Trophoblast cell (in vitro differentiated cells and primary cell): ENCODE measurements around the gene LRPPRC.

Experiments
- DNase-seq, 2 donors: peaks; one replicate each; pipeline ENCODE4 v3.0.0-alpha.2; 2016
- H2AFZ ChIP-seq: 2 replicates; pipeline ENCODE4 v1.6.1; 2013; ENCODE audit warnings: low read length, moderate library complexity, mild to moderate bottlenecking; ENCODE audit not compliant: insufficient read depth, poor library complexity
- H2AK5ac ChIP-seq: 2 replicates; pipeline ENCODE4 v1.6.1; 2013; ENCODE audit warnings: mild to moderate bottlenecking, low read length
- H2BK120ac ChIP-seq: 2 replicates; pipeline ENCODE4 v1.6.1; 2013; ENCODE audit warnings: low read length, mild to moderate bottlenecking, moderate library complexity; ENCODE audit not compliant: insufficient read depth, poor library complexity
- H2BK12ac ChIP-seq: 2 replicates; pipeline ENCODE4 v1.6.1; 2013; ENCODE audit warnings: mild to moderate bottlenecking, low read length, moderate library complexity
- H2BK5ac ChIP-seq: 2 replicates; pipeline ENCODE4 v1.6.1; 2013; ENCODE audit warnings: low read length, low read depth, moderate library complexity, mild to moderate bottlenecking; ENCODE audit not compliant: poor library complexity
- H3K14ac ChIP-seq: 2 replicates; pipeline ENCODE4 v1.6.1; 2013; ENCODE audit warnings: mild to moderate bottlenecking, low read length
- H3K18ac ChIP-seq: 2 replicates; pipeline ENCODE4 v1.6.1; 2013; ENCODE audit warnings: mild to moderate bottlenecking, low read length
- H3K23ac ChIP-seq: 2 replicates; pipeline ENCODE4 v1.6.1; 2013; ENCODE audit warnings: low read length
- H3K27ac ChIP-seq: 2 replicates; pipeline ENCODE4 v1.5.1; 2013; ENCODE audit warnings: low read depth, mild to moderate bottlenecking, inconsistent platforms, low read length, moderate library complexity
- H3K27me3 ChIP-seq: 2 replicates; pipeline ENCODE4 v1.6.1; 2013; ENCODE audit warnings: inconsistent platforms, mild to moderate bottlenecking, low read length, moderate library complexity; ENCODE audit not compliant: insufficient read depth
- H3K36me3 ChIP-seq, 2 experiments: 1 replicate in 1 of 2; 2 replicates in 1 of 2; pipeline ENCODE4 v1.6.1; 2013; ENCODE audit warnings: low read length in 2 of 2, mild to moderate bottlenecking in 2 of 2, moderate library complexity in 1 of 2; ENCODE audit not compliant: insufficient read depth in 2 of 2, control insufficient read depth in 1 of 2
- H3K4ac ChIP-seq: 2 replicates; pipeline ENCODE4 v1.6.1; 2013; ENCODE audit warnings: low read depth, mild to moderate bottlenecking, low read length, moderate library complexity
- H3K4me1 ChIP-seq, 2 experiments: 1 replicate in 1 of 2; 2 replicates in 1 of 2; pipeline ENCODE4 v1.6.1; 2013; ENCODE audit warnings: low read length in 2 of 2, mild to moderate bottlenecking in 2 of 2, moderate library complexity in 1 of 2; ENCODE audit not compliant: insufficient read depth in 2 of 2, control insufficient read depth in 1 of 2
- H3K4me2 ChIP-seq: 2 replicates; pipeline ENCODE4 v1.6.1; 2013; ENCODE audit warnings: inconsistent platforms, mild to moderate bottlenecking, low read length, moderate library complexity
- H3K4me3 ChIP-seq: 2 replicates; pipeline ENCODE4 v1.5.1; 2013; ENCODE audit warnings: mild to moderate bottlenecking, low read depth, low read length, inconsistent platforms
- H3K79me1 ChIP-seq: one replicate; pipeline ENCODE4 v1.6.1; 2013; ENCODE audit warnings: low read length
- H3K79me2 ChIP-seq: 2 replicates; pipeline ENCODE4 v1.6.1; 2013; ENCODE audit warnings: low read length, mild to moderate bottlenecking; ENCODE audit not compliant: control insufficient read depth, insufficient read depth, poor library complexity
- H3K9ac ChIP-seq: 2 replicates; pipeline ENCODE4 v1.6.1; 2013; ENCODE audit warnings: mild to moderate bottlenecking, low read length
- H3K9me3 ChIP-seq: 2 replicates; pipeline ENCODE4 v1.6.1; 2013; ENCODE audit warnings: low read depth, mild to moderate bottlenecking, control low read depth, inconsistent platforms, low read length; ENCODE audit not compliant: insufficient read depth
- H4K12ac ChIP-seq: 2 replicates; pipeline ENCODE4 v1.6.1; 2013; ENCODE audit warnings: low read depth, mild to moderate bottlenecking, low read length, moderate library complexity
- H4K8ac ChIP-seq: 2 replicates; pipeline ENCODE4 v1.6.1; 2013; ENCODE audit warnings: low read depth, mild to moderate bottlenecking, low read length, moderate library complexity
- H4K91ac ChIP-seq: one replicate; pipeline ENCODE4 v1.6.1; 2013; ENCODE audit warnings: low read depth, mild to moderate bottlenecking, low read length, moderate library complexity
- WGBS: extraction: QIAGEN DNeasy Blood & Tissue Kit; methylation state at CpG from one replicate; pipeline ENCODE4 v1.1.7; 2013; ENCODE audit warnings: missing lambda C conversion rate; ENCODE audit not compliant: insufficient read length, insufficient coverage; ENCODE audit errors: extremely low coverage; 5-methylcytosine and 5-hydroxymethylcytosine counted together

The LRPPRC gene

GRCh38 chr2:43942881-43943280 lies 52.9 kb downstream of the LRPPRC start:
- no peaks in the 10 kb centered on the region for H3K27me3 ChIP-seq
- no peak overlapping the region for H3K4ac ChIP-seq
- no CpG with 5 or more reads among the region's 1 CpG for WGBS

DNA sequence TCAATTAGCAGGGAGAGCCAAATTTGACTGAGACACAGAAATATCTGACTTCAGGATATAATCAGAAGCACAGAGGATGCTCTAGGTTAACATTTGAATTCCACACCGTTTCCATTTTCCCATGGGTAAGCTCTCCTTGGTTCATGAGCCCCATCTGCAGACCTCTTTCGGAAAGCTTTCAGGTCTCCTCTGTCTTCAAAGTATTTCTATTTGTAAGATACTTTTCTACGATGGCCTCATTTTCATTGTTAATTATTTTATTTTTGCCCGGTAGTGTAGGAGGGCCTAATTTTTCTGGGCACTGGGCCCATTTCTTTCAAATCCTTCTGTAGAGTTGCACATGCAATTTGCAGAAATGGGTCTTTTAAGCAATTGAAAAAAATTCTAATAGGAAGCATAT lies 53.8 kb downstream of the LRPPRC start:
- no peak overlapping the region for H2BK120ac ChIP-seq
- no peak overlapping the region for H2AFZ ChIP-seq
- H3K4me2 ChIP-seq: no peak overlapping the region
- no peak overlapping the region for H4K8ac ChIP-seq
- H2BK5ac ChIP-seq: no peak overlapping the region
- H2BK12ac ChIP-seq: no peak overlapping the region
- H2AK5ac ChIP-seq: no peak overlapping the region
- H3K79me1 ChIP-seq: no peaks in the 10 kb centered on the region
- H3K36me3 ChIP-seq: peaks cover 0 to 10% of the 10 kb centered on the region in 2 experiments
- DNase-seq: no peak
- H3K9me3 ChIP-seq: no peaks in the 10 kb centered on the region
- H4K91ac ChIP-seq: no peak overlapping the region
- no peaks in the 10 kb centered on the region for H3K79me2 ChIP-seq
- no CpG with 5 or more reads among the region's 4 CpGs for WGBS
- no peak overlapping the region for H3K23ac ChIP-seq
- no peaks in the 10 kb centered on the region for H3K4me1 ChIP-seq
- H3K27me3 ChIP-seq: no peaks in the 10 kb centered on the region
- no peak overlapping the region for H3K4me3 ChIP-seq
- H3K27ac ChIP-seq: no peak overlapping the region
- H3K4ac ChIP-seq: no peak overlapping the region
- no peak overlapping the region for H3K18ac ChIP-seq
- no peak overlapping the region for H3K9ac ChIP-seq
- no peak overlapping the region for H4K12ac ChIP-seq
- no peak overlapping the region for H3K14ac ChIP-seq

More at GRCh38 chr2:43942881-43943280, 52.9 kb downstream of the LRPPRC start:
- Histone ChIP-seq H2AFZ (no peak overlapping the region), H2BK120ac (no peak overlapping the region), H3K23ac (no peak overlapping the region), H3K27ac (no peak overlapping the region), H4K91ac (no peak overlapping the region), H3K4me3 (no peak overlapping the region), H3K4me2 (no peak overlapping the region), H2BK5ac (no peak overlapping the region), H4K8ac (no peak overlapping the region), H3K9ac (no peak overlapping the region), H3K9me3 (no peaks in the 10 kb centered on the region), H3K14ac (no peak overlapping the region), H3K79me2 (no peaks in the 10 kb centered on the region), H3K36me3 (peaks cover 0 to 10% of the 10 kb centered on the region in 2 experiments), H3K4me1 (no peaks in the 10 kb centered on the region), H3K79me1 (no peaks in the 10 kb centered on the region), H3K18ac (no peak overlapping the region), H4K12ac (no peak overlapping the region), H2AK5ac (no peak overlapping the region), H2BK12ac (no peak overlapping the region)
- no peak for DNase-seq

GRCh38 chr2:43941359-43941758 lies 54.4 kb downstream of the LRPPRC start:
- no peak overlapping the region for H4K12ac ChIP-seq
- H4K8ac ChIP-seq: no peak overlapping the region
- H3K27me3 ChIP-seq: no peaks in the 10 kb centered on the region
- no peak overlapping the region for H2AK5ac ChIP-seq
- no peaks in the 10 kb centered on the region for H3K79me2 ChIP-seq
- WGBS: no CpG with 5 or more reads among the region's 3 CpGs
- no peak for DNase-seq
- H2BK120ac ChIP-seq: no peak overlapping the region
- H2AFZ ChIP-seq: no peak overlapping the region
- no peak overlapping the region for H3K18ac ChIP-seq
- peaks cover 0 to 9% of the 10 kb centered on the region in 2 experiments for H3K36me3 ChIP-seq
- H4K91ac ChIP-seq: no peak overlapping the region
- H3K9me3 ChIP-seq: no peaks in the 10 kb centered on the region
- no peak overlapping the region for H3K9ac ChIP-seq
- H3K4ac ChIP-seq: no peak overlapping the region
- H3K14ac ChIP-seq: no peak overlapping the region
- no peak overlapping the region for H3K4me2 ChIP-seq
- no peak overlapping the region for H3K23ac ChIP-seq
- no peak overlapping the region for H2BK12ac ChIP-seq
- no peak overlapping the region for H3K27ac ChIP-seq
- no peak overlapping the region for H3K4me3 ChIP-seq
- no peak overlapping the region for H2BK5ac ChIP-seq
- H3K79me1 ChIP-seq: no peaks in the 10 kb centered on the region
- no peaks in the 10 kb centered on the region for H3K4me1 ChIP-seq

DNA sequence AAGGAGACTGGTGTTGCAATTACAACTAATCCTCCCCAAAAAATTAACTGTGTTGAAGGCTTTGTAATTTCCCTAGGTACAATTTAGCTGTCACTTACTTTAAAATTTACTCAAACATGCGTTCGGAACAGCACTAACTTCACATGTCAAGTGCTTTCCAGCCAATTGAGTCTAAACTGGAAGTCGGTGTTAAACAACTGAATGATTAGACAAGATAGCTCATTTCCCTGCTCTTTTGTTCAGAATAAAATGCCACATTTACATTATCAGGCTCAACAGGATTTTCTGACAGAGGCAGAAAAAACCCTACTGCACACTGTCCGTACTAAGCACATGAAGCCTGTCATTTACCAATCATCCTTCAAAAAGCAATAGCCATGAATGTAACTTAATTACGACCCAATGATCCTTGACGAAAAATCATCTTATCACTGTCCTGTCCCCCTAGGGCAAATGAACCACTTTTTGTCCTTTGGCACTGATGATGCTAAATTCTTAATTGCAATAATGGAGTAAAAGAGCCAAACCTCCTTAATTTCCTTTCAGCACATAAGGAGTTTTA lies 56.0 kb downstream of the LRPPRC start:
- no peaks in the 10 kb centered on the region for H3K4me1 ChIP-seq
- no peak overlapping the region for H3K23ac ChIP-seq
- H2BK120ac ChIP-seq: no peak overlapping the region
- no peak overlapping the region for H3K4me3 ChIP-seq
- peaks cover 0 to 4% of the 10 kb centered on the region in 2 experiments for H3K36me3 ChIP-seq
- no peak overlapping the region for H3K27ac ChIP-seq
- no peak overlapping the region for H3K4ac ChIP-seq
- no peak overlapping the region for H2AFZ ChIP-seq
- no peaks in the 10 kb centered on the region for H3K79me1 ChIP-seq
- H3K79me2 ChIP-seq: no peaks in the 10 kb centered on the region
- no peak overlapping the region for H4K91ac ChIP-seq
- H4K8ac ChIP-seq: no peak overlapping the region
- H2AK5ac ChIP-seq: no peak overlapping the region
- H3K27me3 ChIP-seq: no peaks in the 10 kb centered on the region
- H4K12ac ChIP-seq: no peak overlapping the region
- no peak overlapping the region for H2BK5ac ChIP-seq
- no peak overlapping the region for H3K9ac ChIP-seq
- DNase-seq: no peak
- no peak overlapping the region for H2BK12ac ChIP-seq
- H3K9me3 ChIP-seq: no peaks in the 10 kb centered on the region
- no peak overlapping the region for H3K18ac ChIP-seq
- H3K14ac ChIP-seq: no peak overlapping the region
- H3K4me2 ChIP-seq: no peak overlapping the region
- no CpG with 5 or more reads among the region's 6 CpGs for WGBS
